WTC11 (cell line): ENCODE results near the gene MED15.

Source experiments
- ATF2 ChIP-seq: sonication (generic); formaldehyde crosslinking; IDR thresholded peaks from 2 replicates; pipeline ENCODE4 v1.8.1; 2022; ENCODE audit warnings: low read depth, missing genetic modification reagents, borderline replicate concordance
- CTCF ChIP-seq: fragments of 200-600 bp; IDR thresholded peaks from 2 replicates; pipeline ENCODE4 v1.8.0; 2022; ENCODE audit warnings: antibody characterized with exemption
- IRF2 ChIP-seq: sonication (generic); formaldehyde crosslinking; IDR thresholded peaks from 2 replicates; pipeline ENCODE4 v1.8.0; 2022; ENCODE audit warnings: low read depth, missing genetic modification reagents, borderline replicate concordance
- ZNF512 ChIP-seq: sonication (generic); formaldehyde crosslinking; IDR thresholded peaks from 2 replicates; pipeline ENCODE4 v1.8.1; 2022; ENCODE audit warnings: missing genetic modification reagents, borderline replicate concordance

DNA sequence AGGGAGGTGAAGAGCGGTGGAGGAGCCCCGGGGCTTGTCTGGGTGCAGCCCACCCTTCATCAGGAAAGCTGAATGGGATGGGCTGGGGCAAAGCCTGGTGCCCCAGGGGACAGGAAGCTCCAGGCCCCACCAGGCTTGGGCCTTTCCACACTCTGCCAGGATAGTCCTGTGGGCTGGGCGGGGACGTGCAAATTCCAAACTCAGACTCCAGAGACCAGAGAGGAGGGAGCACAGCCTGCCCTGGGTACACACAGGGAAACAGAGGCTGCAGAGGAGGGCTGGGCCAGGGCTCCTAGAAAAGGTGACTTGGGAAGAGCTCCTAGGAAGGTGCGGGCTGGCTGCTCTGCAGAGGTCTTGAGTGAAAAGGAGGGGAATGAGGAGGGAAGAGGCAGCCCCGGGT is 124.7 kb downstream of the MED15 start:
- TF ChIP-seq IRF2, result no peak
- TF ChIP-seq CTCF, result no peak
- no peak for TF ChIP-seq ATF2 (CRISPR knock-in tag)
- TF ChIP-seq ZNF512 (CRISPR knock-in tag), result no peak
